Epithelial cell of prostate (primary cell): Measurements from ENCODE around the gene PLA2G3.

Experiments used
- DNase-seq: peaks from one replicate; pipeline ENCODE4 v3.0.0-alpha.2; 2011; ENCODE audit warnings: low read depth, low spot score
- H3K27ac ChIP-seq: fragments of 450-650 bp; 2 replicates; pipeline ENCODE4 v1.5.1; 2017; ENCODE audit warnings: mild to moderate bottlenecking

Gene PLA2G3

GRCh38 chr22:31148953-31149627 lies 8.8 kb upstream of the PLA2G3 start:
- DNase-seq: no peak
- no peak overlapping the region for H3K27ac ChIP-seq

- no peak for DNase-seq
- no peak overlapping the region for H3K27ac ChIP-seq
These were observed 8.2 kb upstream of the PLA2G3 start for GRCh38 chr22:31148488-31148887.

- peak; percentile 34 for DNase-seq
- H3K27ac ChIP-seq: peak overlapping the region; percentile 45
These were observed 3.9 kb upstream of the PLA2G3 start for GRCh38 chr22:31144223-31144622.

- peak overlapping the region; percentile 45 for H3K27ac ChIP-seq
- DNase-seq: no peak
These were observed 3.2 kb upstream of the PLA2G3 start for GRCh38 chr22:31143537-31143936.

- no peak for DNase-seq
- no peak overlapping the region for H3K27ac ChIP-seq
These were observed 2.7 kb upstream of the PLA2G3 start for GRCh38 chr22:31143038-31143437.

GRCh38 chr22:31142285-31142684 lies 2.0 kb upstream of the PLA2G3 start:
- no peak overlapping the region for H3K27ac ChIP-seq

GRCh38 chr22:31141551-31141950 lies 1.2 kb upstream of the PLA2G3 start:
- H3K27ac ChIP-seq: no peak overlapping the region
- no peak for DNase-seq

More at GRCh38 chr22:31142285-31142684, 2.0 kb upstream of the PLA2G3 start:
- DNase-seq: no peak

- no peak for DNase-seq
- no peak overlapping the region for H3K27ac ChIP-seq
These were observed 438 bp upstream of the PLA2G3 start for GRCh38 chr22:31140746-31141145.

- no peak overlapping the region for H3K27ac ChIP-seq
- DNase-seq: no peak
These were observed 1.2 kb downstream of the PLA2G3 start for GRCh38 chr22:31139066-31139465.

GRCh38 chr22:31138126-31138525 lies 2.2 kb downstream of the PLA2G3 start:
- H3K27ac ChIP-seq: no peak overlapping the region
- no peak for DNase-seq

- no peak for DNase-seq
- no peak overlapping the region for H3K27ac ChIP-seq
These were observed 2.6 kb downstream of the PLA2G3 start for GRCh38 chr22:31137721-31138120.

GRCh38 chr22:31136711-31137110 lies 3.6 kb downstream of the PLA2G3 start:
- DNase-seq: no peak
- H3K27ac ChIP-seq: no peak overlapping the region

GRCh38 chr22:31136155-31136554 lies 4.2 kb downstream of the PLA2G3 start:
- DNase-seq: no peak
- H3K27ac ChIP-seq: no peak overlapping the region

GRCh38 chr22:31135706-31136105 lies 4.6 kb downstream of the PLA2G3 start:
- H3K27ac ChIP-seq: no peak overlapping the region
- no peak for DNase-seq

GRCh38 chr22:31134688-31135087 lies 5.6 kb downstream of the PLA2G3 start:
- no peak overlapping the region for H3K27ac ChIP-seq
- DNase-seq: no peak

- H3K27ac ChIP-seq: no peak overlapping the region
- no peak for DNase-seq
These were observed 6.4 kb downstream of the PLA2G3 start for GRCh38 chr22:31133911-31134310.

- no peak for DNase-seq
These were observed 9.4 kb downstream of the PLA2G3 start for GRCh38 chr22:31130873-31131272.

GRCh38 chr22:31128156-31128555 lies 12.2 kb downstream of the PLA2G3 start:
- no peak for DNase-seq
- no peak overlapping the region for H3K27ac ChIP-seq

More at GRCh38 chr22:31130873-31131272, 9.4 kb downstream of the PLA2G3 start:
- no peak overlapping the region for H3K27ac ChIP-seq

GRCh38 chr22:31127181-31127772 lies 13.0 kb downstream of the PLA2G3 start:
- DNase-seq: no peak
- H3K27ac ChIP-seq: no peak overlapping the region

- no peak overlapping the region for H3K27ac ChIP-seq
- DNase-seq: no peak
These were observed 13.5 kb downstream of the PLA2G3 start for GRCh38 chr22:31126869-31127175.

- no peak for DNase-seq
These were observed 14.0 kb downstream of the PLA2G3 start for GRCh38 chr22:31126128-31126868.

More at GRCh38 chr22:31126128-31126868, 14.0 kb downstream of the PLA2G3 start:
- H3K27ac ChIP-seq: no peak overlapping the region
